Measurements from ENCODE around the gene MMS19.
"Not testable (repeated sequence)": the region's sequence is repeated elsewhere in the genome, so short reads cannot be mapped to it uniquely, and the experiment has no call there.

Gene MMS19

DNA sequence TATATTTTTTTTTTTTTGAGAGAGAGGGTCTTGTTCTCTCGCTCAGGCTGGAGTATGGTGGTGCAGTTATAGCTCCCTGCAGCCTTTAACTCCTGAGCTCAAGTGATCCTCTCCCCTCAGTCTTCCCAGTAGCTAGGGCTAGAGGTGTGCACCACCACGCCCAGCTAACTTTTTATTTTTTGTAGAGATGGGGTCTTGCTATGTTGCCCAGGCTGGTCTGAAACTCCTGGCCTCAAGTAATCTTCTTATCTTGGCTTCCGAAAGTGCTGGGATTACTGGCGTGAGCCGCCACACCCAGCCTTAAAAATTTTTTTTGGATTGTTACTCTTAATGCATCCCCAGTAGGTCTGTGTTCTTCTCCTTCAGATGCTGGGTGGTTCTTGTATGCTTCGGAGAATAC is 4.7 kb upstream of the MMS19 start:
- DNase-seq = no peak

DNA sequence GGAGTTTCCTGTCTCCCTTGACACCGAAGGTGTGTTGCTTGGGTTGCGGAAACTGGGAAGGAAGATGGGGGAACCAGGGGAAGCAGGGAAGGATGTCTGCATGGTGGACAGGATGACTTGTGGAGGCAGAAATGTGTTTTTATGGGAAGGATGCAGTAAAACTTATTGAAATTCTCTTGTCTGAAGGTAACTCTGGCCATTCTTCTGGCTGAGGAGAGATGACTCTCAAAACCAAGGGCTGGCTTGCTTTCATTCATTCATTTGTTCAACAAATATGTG is 2.0 kb upstream of the MMS19 start:
- DNase-seq = no peak

DNA sequence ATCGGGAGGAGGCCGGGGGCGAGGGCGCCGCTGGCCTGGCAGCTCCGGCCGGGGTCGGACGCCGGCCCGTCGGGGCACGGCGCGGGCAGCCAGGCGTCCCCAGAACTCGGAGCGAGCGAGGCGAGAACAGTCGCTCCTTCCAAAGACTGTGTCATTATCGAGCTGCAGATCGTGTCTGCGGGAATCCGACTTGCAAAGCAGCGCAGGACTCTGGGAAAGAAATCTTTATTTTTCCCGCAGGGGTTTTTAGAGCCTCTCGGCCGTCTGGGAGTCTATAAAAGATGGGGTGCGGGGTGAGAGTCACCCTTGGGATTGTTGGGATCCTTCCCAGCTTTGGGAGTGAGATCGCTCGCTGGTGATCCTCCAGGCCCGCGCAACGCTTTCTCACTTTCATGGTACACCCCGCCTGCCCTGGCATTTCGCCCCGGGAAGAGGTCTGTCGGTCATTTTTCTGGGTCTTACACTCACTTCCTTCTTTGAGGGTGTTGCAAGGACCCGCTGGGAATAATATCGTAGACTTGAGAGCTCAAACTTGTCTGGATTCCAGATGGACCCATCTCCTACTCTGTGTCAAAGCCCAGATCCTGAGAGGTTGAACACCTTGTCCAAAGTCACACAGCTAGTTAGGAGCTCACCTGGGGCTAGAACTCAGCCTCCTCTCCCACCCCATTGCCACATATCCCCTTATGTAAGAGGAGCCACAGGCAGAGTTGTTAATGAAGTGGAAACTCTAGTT is 1.5 kb upstream of the MMS19 start:
- peak; percentile 69 for DNase-seq

DNA sequence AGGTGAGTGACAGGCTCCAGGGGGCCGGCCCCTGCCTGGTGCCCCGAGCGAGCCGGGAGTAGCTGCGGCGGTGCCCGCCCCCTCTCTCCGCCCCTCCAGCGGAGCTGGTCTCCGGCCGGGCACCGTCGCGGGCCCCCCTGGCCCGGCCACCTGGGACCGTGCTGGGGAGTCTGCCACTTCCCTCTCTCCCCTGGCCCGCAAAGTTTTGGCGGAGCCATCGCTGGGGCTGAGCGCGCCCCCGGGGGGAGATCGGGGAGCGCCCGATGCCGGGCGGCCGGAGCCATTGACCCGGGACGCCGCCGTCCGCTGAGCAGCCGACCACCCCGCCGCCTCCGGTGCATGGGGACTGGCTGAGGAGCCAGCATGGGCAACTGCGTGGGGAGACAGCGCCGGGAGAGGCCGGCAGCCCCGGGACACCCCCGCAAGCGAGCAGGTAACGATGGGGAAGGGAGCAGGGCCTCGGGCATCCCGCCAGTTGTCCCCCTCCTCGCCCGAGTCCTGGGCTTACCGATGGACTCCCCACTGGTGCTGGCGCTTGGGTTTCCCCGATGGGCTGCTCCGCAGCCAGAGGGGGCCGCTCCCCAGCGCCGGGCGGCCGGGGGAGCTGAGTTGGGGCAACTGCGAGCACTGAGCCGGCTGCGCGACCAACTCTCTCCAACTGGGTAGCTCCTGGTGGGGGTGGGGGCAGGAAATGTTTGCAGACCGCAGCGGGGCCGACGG is 779 bp upstream of the MMS19 start, which contains the start of gene UBTD1:
UBTD1 (plus strand) TSS at position 84 of the 720 bp plus-strand sequence; CDS start at position 364, 280 bp downstream.
- DNase-seq = peak; percentile 7

DNA sequence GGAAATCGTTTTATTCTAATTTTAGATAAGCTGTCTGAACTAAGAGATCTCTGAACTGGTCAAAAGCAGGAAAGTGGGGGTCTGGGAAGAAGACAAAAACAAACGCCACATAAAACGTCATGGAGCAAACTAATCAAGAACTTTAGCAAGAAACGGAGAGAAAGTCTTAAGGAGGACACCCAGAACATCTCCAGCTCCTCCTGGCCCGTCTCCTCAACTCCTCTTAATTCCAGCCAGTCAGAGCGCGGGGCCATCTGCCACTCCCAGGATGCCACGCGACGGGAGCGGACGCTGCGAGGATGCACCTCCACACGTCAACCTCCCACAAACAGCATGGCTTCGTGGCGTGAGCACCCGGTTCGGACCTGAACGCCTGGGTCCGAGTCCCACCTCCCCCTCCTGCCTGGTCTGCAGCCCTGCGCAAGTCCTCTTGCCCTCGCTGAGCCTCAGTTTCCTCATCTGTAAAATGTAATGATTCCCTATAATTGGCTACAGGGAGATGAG is 598 bp downstream of the MMS19 start:
- peak; percentile 83 for DNase-seq

DNA sequence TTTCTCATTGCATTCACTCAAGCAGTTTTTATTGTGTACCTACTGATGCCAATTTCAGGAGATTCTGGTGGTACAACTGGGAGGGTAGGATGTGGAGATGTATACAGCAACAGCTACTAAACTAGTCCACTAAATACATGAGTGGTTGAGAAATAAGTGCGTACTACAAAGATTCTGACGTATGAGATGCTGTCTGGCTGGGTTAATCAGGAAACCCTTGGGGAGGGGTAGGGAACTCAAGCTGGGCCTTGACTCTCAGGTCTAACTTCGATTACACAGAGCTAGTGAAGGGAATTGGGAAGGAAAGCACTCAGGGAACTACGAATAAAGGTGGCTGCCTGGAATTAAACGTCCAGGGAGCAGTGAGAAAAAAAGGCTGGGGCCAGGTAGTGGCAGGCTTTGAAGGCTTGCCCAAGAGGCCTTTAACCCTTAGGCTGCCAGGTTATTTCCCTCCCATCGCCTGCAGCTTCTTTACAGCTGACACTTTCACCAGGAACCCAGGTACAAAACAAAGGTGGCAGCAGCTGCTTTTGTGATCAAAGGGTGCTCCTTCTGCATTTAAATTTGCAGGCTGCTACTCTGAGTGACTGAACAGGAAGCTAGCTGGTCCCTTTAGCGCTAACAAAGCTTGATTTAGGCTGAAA is 3.2 kb downstream of the MMS19 start:
- no peak for DNase-seq

DNA sequence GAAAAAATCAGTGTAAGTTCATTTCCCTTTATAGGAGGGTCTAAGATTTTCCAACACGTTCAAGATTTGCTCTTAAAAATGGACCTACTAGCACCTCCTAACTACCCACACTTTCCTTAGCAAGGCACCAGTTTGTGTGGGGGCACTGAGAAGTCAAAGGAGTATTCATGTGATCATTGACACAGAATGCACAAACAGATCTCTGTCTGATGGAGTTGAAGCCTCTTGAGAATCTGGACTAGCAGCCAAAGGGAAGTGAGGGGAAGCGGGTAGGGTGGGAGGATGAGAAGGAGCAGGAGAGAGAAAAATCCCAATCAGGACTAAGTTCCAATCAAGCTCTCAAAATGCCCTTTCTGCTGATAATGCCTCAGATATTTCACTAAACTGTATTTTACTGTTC is 4.1 kb downstream of the MMS19 start:
- peak; percentile 27 for DNase-seq

DNA sequence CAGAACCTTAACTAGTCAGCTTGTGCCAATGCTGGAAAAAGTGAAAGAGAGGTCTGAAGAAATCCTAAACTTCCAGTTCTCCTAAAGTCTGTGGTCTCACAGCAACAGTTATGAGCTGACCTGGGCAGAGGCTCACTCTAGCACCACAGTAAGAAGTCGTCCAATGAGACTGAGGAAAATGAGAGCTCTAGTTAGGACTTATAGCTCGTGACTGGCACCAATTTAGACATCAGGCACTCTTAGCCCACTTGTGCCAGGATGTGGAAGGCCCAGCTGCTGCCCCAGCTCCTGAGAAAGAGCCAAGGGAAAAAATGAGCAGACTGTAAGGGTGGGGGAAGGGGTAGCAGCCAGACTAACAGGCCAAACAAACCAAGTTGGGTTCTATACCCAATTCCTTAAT is 7.6 kb downstream of the MMS19 start:
- DNase-seq = peak; percentile 28

DNA sequence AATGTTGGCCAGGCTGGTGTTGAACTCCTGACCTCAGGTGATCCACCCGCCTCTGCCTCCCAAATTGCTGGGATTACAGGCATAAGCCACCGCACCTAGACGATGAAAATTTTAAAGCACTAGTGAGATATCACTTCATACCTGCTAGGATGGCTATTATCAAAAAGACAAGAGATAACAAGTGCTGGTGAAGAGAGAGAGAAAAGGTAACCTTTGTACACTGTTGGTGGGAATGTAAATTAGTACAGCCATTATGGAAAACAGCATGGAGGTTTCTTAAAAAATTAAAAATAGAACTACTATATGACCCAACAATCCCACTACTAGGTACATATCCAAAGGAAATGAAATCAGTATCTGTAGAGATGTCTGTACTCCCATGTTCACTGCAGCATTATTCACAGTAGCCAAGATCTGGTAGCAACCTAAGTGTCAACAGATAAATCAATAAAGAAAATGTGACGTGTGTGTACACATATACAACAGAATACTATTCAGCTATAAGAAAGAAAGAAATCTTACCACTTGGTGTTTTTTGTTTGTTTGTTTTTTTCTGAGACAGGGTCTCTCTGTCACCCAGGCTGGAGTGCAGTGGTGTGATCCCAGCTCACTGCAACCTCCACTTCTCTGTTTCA is 12.5 kb downstream of the MMS19 start:
- no peak for DNase-seq

DNA sequence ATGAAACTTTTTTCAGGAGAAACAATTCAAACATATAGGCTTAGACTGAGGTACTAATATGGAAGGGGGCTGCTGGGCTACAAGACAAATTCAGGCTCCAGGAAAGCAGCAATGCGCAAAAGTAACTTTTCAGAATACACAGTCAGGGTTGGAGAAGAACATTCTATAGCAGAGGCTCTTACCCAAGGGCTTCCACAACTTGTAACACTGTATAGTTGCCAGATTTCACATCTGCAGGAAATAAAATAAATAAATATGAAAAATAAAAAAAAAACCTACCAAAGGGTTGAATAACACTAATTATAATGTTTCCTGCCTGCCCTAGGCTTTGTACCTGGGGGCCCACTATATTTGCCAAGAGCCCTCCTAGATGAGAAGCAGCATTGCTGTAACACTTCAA is 14.3 kb downstream of the MMS19 start:
- DNase-seq = no peak

DNA sequence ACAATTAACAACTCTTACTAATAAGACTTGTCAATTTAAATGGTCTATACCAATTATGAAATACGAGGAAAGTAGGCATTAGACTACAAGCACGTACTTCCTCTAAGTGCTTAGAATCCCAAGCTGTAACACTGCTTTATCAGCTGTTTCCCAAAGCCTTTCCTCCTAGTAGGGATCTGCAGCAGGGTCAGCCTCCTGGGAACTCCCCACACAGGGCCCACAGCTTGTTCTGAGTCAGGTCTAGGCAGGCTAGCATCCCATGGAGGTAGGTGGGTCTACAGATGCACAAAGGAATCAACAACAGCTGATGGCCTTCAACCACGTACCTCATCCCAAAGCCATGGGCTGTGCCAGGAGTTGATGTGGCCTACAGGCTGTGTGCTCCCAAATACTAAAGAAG is 14.7 kb downstream of the MMS19 start:
- peak; percentile 6 for DNase-seq

DNA sequence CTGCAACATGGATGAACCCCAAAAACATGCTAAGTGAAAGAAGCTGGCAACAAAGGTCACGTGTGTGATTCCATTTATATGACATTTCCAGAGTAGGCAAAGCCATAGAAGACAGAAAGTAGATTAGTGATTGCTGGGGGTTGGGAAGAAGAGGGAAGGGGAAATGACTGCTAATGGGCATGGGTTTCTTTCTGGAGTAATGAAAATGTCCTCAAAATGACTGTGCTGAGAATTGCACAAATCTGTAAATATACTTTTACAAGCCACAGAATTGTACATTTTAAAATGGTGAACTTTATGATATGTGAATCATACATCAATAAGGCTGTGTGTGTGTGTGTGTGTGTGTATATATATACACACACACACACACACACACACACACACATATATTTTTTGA is 15.8 kb downstream of the MMS19 start:
- DNase-seq = peak; percentile 44

DNA sequence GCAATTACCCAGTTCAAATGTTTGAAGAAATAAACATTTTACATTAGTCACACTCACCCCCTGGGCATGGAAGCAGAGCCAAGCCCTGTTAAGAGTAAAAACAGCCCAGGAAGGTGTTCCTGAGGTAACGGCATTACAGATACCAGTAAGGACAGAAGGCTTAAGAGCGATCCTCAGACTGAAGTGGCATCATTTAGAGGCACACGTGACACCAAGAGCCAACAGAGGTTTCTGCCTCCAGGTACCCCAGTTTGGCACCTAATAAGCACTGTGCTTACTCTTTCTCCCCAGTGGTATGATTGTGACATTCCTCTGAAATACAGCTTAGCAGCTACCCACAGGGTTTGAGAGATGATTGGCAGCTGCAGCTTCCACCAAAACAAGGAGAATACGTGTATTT is 17.2 kb downstream of the MMS19 start:
- DNase-seq = no peak

DNA sequence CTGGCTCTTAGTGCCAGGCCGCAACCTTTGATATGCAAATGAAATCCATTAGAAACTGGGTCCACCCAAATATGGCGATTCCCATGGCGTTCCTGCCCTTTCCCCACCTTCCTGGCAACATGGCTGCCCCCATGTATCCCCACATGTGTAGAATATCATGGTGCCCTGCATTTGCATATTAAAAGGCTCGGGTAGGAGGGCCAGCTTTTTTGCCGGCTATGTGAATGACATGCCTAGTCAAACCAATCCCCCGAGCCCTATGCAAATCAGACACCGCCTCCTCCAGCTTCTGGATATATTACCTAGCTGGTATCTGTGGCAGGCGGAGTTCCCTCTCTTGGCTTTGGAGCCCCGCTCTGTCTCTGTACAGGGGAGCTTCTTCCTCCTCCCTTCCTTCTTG is 18.3 kb downstream of the MMS19 start:
- no peak for DNase-seq

DNA sequence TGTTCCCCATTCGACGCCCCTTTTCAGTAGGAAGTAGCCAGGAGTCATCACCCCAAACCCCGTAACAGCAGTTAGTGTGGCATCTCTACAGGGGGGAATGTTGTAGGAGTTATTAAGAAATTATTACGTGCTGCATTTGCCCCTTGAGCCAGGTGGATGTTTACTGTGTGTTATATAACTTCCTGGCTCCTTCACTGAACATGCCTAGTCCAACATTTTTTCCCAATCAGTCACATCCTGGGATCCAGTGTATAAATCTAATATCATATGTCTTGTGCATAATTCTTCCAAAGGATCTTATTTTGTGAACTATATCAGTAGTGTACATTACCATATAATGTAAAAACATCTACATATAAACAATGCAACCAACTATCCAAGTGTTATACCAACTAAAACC is 18.8 kb downstream of the MMS19 start:
- DNase-seq = not testable (repeated sequence)

DNA sequence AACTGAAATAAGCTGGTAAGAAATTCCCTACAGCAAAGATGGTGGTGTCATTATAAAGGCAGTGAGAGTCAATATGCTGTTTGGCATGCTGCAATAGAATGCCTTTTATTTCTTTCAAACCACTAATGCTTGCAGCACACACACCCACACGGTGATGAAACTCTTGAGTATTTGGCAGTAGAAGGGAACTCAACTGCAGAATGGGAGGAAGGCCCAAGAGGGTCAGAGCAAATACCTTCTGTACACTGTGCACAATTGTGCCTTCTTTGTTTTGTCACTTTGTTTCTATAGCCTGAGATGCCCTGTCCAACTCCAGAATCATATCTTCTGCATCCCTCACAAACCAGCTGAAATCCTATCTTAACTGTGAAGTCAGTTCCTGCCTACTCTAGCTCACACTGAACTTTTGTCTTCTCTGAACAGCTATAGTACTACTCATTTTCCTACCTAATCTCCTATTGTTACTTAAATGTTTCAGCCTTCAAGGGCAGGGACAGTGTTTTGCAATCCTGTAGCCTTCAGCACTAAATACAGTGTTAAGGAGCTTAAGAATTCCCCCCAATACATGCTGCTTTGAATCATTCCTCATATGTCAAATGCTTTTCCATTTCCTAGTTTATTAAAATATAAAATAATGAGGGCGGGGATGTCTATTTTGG is 22.2 kb downstream of the MMS19 start:
- DNase-seq = peak; percentile 89

DNA sequence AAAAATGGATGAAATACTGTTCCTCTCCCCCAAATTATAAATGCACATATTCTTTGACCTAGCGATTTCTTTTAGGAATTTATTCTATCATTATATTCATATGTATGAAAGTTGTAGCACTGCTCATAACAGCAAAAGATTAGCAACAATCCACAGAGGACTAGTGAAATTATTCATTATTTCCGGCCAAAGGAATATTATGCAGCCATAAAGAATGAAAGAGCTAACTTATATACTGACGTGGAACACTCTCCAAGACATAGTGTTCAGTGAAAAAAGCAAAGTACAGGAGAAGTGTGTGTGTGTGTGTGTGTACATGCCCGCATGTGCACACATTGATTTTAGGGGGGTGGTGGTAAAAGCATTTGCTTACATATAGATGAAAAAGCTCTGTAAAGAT is 23.3 kb downstream of the MMS19 start:
- no peak for DNase-seq

DNA sequence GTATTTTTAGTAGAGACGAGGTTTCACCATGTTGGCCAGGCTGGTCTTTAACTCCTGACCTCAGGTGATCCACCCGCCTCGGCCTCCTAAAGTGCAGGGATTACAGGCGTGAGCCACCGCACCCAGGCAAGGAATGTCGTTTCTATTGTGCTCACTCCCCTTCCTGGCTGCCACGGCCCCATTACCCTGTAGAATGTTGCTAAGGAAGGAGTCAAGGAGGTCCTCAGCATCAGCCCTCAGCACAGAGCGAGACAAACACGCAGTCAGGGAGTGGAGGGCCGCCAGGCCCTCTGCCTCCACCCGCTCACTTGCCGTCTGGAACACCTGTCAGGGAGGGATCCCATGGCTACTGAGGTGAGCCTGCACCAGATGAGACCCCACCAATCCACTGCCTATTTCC is 29.4 kb downstream of the MMS19 start:
- DNase-seq = not testable (repeated sequence)

DNA sequence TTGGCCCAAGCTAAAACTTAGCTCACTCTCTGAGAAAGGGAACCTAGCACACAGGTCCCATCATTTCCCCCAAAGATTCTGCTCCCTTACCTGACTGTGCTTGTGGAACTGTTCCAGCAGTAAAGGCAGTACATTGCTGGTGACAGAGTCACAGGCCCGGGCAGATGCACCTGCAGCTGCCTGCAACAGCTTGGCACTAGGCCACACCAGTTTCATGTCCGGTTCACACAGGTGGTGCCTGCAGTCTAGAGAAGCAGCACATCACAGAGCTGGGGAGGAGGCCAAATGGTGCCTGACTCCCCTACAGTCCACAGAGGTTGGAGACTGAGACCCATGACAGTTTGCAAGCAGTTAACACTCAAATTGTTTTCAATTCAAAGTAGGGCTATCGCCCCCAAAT is 30.1 kb downstream of the MMS19 start:
- DNase-seq = no peak

DNA sequence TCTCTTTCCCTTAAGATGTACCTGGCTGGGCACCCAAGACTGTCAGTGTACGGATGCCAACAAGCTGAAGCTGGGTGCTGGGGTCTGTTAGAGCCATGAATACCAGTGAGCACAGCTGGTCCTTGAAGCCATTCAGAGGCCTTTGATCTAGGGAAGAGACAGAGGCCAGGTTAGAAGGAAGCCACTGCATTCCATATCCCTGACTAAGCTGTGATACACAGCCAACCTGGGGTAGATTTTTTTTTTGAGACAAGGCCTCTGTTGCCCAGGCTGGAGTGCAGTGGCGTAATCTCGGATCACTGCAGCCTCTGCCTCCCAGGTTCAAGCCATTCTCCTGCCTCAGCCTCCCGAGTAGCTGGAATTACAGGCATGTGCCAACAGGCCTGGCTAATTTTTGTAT is 31.5 kb downstream of the MMS19 start:
- no peak for DNase-seq

DNA sequence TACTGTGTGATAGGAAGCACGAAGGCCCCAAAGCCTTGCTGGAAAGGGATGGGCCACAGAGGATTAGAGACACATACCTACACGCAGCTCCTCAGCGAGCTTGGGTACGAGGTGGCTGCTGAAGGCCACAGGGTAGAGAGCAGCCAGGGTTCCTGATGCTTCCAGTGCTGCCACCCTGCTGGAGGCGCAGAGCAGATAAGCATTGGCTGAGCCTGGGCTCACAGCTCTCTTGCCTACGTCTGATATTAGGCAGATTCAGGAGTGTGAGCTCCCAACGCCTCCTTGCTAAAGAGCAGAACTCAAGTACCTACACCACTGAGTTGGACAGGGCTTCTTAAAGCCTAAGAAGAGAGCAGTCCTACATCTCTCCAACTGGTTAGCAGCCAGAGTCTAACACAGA is 32.2 kb downstream of the MMS19 start:
- no peak for DNase-seq

DNA sequence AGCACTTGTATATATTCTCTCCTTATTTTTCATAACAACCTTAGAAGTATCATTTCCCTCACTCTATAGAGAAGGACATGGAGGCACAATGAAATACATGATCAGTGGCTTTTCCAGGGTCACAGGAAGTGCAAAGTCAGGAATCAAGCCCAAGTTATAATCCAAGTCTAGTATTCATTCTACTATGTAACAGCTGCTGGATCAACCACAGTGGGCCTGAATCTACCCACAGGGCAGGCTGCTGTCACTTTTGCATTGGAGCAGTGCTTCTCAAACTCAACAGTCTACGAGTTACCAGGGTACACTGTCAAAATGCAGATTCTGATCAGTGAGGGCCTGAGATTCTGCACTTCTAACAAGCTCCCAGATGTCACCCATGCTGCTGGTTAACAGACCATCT is 34.0 kb downstream of the MMS19 start:
- DNase-seq = no peak
